Stimulated activated CD8-positive, alpha-beta memory T cell treated with anti-CD3 and anti-CD28 coated beads, Interleukin-15, amount 100 ng/mL, for 24 hours (primary cell): ENCODE data around the gene KIF3C.
"Not testable (repeated sequence)": the region's sequence is repeated elsewhere in the genome, so short reads cannot be mapped to it uniquely, and the experiment has no call there.

Source experiments
- DNase-seq: peaks from one replicate; pipeline ENCODE4 v3.0.0-alpha.2; 2020; ENCODE audit warnings: low read depth

KIF3C gene

DNA sequence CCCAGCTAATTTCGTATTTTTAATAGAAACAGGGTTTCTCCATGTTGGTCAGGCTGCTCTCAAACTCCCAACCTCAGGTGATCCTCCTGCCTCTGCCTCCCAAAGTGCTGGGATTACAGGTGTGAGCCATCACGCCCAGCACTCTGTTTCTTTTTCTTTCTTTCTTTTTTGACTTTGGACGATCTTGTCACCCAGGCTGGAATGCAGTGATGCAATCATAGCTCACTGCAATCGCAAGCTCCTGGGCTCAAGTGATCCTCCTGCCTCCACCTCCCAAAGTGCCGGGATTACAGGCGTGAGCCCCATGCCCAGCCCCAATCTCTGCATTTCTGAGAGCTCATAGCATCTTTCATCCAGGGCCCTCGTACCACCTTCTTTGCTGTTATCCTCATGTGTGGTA, 17.1 kb upstream of the KIF3C start:
- DNase-seq: not testable (repeated sequence)

DNA sequence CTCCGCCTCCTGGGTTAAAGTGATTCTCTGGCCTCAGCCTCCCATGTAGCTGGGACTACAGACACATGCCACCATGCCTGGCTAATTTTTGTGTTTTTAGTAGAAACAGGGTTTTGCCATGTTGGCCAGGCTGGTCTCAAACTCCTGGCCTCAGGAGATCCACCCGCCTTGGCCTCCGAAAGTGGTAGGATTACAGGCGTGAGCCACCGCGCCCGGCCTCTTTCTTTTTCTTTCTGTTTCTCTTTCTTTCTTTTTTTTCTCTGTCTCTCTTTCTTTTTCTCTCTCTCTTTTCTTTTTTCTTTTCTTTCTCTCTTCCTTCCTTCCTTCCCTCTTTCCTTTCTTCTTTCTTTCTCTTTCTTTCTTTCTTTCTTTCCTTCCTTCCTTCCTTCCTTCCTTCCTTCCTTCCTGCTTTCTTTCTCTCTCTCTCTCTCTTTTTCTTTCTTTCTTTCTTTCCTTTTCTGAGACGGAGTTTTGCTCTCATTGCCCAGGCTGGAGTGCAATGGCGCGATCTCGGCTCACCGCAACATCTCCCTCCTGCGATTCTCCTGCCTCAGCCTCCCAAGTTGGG, 16.6 kb upstream of the KIF3C start:
- DNase-seq: not testable (repeated sequence)

DNA sequence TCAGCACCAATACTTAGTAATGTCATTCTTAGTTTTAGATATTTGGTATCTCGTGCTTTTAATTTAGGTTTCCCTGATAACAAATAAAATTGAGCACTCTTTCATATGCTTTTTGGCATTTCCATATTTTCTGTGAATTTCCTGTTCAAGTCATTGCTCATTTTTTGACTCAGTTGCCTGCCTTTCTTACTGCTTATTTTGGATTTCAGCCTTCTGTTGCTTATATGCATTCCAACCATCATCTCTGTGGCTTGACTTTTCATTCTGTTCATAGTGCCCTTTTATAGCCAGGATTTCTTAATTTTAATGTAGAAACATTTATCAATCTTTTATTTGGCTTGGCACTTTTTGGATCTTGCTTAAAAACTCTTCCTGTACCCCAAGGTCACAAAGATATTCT, 14.5 kb upstream of the KIF3C start:
- no peak for DNase-seq

DNA sequence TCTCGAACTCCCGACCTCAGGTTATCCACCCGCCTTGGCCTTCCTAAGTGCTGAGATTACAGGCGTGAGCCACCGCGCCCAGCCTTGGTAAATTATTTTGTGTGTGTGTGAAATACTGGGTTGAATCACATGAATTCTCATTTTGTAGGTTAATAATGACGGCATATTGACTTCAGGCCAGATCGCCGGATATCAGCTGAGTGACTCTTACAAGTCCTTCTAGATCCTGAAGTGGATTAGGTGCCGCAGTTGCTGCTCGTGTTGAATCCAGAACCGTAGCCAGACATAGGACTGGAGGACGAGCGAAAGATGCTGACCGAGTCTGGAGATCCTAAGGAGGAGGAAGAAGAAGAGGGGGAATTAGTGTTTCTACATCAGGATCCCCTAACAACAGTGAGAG, 12.2 kb upstream of the KIF3C start:
- no peak for DNase-seq

DNA sequence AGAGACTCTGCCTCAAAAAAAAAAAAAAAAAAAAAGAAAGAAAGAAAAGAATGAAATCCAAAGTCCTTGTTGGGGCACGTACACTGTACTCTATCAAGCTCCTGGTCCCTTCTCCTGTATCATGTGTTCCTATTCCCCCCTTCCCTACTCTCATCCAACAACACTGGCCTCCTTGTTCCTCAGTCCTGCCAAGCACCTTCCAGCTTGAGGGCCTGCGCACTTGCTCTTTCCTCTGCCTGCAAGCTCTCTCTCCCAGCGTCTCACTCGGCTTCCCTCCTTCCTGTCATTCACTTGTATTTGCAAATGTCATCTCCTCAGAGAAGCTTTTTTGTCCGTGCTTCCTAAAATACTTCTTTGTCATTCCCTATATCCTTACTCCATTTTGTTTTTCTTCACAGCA, 10.8 kb upstream of the KIF3C start:
- DNase-seq: no peak

DNA sequence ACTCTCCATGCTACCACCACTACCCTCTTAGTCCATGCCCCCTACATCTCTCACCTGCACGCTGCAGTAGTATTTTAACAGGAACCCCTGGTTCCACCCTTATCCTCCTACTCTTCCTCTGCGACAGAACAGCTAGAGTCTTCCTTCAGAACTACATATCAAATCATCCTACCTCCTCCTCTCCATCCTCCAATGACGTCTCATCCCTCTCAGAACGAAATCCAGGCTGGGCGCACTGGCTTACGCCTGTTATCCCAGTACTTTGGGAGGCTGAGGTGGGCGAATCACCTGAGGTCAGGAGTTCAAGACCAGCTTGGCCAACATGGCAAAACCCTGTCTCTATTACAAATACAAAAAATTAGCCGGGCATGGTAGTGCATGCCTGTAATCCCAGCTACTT, 10.3 kb upstream of the KIF3C start:
- no peak for DNase-seq

DNA sequence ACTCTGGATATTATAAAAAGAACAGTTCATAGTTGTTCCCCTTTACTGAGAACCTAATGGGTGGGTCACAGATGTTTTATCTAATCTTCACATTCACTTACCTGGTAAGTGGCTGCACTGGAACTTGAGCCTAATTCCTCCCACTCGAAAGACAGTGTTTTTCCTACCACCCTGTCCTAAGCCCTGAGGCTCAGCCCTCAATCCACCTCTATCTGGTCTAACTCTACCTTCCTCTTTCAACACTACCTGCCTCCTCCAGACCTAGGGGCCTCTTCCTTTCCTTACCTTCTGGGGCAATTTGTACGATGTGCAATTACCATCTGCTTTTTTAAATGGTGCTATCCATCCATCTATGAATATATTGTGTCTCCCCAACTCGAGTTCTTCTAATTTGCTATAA, 9.7 kb upstream of the KIF3C start:
- no peak for DNase-seq

DNA sequence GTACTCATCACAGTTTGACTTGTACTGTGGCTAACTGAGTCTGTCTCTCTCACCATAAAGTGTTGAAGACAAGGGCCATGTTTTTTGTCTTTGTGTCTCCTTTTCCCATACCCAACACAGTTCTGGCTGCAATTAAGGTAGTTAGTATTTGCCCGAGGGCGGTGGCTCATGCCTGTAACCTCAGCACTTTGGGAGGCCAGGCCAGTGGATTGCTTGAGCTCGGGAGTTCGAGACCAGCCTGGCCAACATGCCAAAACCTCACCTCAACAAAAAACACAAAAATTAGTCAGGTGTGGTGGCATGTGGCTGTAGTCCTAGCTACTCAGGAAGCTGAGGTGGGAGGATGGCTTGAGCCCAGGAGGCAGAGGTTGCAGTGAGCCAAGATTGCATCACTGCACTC, 6.9 kb upstream of the KIF3C start:
- DNase-seq: no peak

DNA sequence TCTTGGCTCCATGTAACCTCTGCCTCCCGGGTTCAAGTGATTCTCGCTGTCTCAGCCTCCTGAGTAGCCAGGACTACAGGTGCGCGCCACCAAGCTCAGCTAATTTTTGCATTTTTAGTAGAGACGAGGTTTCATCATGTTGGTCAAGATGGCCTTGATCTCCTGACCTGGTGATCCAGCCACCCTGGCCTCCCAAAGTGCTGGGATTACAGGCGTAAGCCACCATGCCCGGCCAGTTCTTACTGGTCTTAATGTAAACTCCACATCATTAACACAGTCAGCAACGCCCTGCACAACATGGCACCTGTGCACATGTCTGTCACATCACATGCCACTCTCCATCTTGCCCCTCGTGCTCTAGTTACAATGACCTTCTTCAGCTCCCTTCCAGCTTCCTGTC, 5.8 kb upstream of the KIF3C start:
- DNase-seq: no peak

DNA sequence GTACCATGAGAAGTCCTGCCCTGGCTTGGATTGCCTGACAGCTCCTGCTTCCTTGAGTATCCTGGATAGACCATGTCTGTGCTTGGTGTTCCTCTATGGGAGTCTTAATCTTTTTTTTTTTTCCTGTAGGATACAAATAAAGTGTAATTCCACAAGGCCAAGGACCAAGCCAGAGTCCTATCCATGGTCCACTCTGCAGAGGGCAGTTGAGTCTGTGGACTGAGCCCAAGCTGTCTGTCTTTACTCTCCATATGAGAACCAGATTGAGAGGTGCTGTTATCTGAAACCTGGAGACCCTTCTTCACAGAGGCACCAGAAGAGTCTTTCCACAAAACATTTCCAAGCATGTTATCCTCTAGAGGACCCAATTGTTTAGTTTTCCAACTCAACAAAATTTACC, 1.4 kb upstream of the KIF3C start:
- no peak for DNase-seq

DNA sequence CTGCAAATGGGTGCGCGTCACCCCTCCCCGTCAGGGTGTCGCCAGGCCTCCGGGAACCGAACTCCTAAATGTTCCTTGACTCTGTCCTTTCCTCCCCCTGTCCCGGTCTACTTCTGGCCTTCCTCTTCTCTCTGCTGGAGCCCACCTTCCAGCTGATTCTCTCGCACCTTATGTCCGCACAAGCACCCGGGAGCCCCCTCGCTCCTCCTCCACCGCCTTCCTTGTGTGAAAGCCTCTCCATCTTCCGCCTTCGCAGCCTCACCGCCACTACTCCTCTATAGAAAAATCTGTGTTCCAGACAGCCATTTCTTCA, 627 bp upstream of the KIF3C start:
- DNase-seq: no peak

DNA sequence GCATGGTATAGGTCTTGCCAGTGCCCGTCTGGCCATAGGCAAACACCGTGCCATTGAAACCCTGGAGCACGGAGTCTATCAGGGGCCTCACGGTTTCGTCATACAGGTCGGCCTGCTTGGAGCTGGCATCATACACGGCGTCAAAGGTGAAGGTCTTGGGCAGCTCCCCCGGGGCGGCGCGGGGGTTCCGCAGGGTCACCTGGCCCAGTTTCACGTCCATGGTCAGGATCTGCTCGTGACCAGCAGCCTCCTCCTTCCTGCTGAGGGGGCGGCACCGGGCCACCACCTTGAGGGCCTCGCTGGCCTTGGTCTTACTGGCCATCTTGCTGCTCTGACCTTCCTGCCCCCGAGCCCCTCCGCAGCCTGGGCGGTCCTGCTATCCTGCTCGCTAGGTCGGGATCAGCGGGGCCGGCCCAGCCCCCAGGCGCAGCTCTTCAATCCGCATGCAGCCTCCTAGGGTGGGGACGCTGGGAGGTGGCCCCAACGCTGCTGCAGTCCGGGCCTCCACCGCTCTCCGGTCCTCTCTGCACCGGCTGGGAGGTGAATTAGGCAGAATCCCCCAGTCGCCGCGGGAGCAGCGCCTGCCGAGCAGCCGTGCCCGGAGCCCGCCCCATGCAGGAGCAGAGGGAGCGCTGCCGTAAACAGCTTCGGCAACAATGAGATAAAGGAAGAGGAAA, 563 bp downstream of the KIF3C start:
- DNase-seq: no peak

DNA sequence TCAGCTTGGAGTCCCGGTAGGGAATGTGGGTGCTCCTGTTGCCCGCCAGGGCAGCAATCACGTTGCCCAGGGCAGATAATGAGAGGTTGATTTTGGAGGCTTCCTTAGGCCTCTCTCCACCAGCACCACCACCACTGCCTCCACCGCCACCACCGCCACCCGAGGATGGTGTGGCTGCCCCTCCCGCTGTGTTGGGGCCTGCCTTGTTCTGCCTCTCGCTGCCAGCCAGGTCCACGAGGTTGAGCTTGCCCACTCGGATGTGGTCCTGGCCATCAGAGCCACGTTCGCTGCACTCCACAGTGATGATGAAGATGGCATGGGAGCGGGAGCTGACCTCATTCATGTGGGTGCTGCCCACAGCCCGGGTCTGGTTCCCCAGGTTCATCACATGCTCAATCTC, 1.3 kb downstream of the KIF3C start:
- DNase-seq: no peak

DNA sequence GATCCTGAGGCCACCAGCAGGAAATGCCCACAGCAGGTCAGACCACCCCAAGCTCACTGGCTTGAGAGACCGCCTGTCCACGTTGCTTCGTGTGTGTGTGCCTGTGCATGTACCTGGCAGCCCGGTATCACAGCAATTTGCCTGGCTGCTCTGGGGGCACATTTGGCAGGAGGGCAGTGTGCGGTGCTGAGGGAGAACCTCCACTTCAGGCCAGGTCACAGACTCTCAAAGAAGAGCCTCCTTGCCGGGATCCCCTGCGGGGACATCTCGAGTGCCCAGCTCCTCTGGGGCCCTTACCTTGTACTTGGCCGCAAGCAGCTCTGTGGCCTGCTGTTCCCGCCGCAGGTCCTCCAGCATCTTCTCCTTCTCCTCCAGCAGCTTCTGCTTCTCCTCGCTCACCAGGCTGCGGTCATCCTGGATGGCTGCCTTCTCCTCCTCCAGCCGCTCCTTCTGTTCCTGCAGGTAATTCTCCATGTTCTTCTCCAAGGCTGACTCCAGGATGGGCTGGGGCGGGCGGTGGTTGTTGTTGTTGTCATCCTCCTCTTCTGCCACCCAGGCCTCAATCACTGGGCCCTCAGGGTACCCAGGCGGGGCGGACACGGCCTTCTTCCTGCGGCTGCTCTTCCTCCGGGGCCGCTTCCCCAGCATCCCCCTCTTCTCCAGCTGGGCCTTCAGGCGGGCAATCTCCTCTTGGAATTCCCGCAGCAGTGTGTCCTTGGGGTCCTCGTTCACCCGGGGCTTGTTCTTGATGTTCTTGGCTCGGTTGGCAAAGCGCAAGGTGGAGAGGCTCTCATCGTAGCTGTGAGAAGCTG, 2.0 kb downstream of the KIF3C start:
- DNase-seq: no peak

DNA sequence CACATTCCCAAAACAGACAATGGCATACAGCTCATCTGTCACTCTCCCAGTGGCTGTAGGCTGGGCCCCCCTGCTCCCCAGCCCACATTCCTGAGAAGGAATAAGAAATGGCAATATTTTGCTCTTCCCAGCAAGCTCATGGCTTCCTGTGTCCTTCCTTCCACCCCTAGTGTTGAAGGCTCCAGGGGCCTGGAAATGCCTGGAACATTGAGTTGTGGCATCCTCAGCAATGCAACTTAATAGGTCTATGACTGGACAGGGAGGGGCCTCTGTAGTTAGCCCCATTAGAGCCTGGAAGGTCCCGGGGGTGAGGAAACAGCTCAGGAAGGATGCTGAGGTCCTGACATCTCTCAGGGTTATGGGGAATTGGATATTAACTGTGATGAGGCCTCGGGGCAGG, 3.3 kb downstream of the KIF3C start:
- DNase-seq: no peak

DNA sequence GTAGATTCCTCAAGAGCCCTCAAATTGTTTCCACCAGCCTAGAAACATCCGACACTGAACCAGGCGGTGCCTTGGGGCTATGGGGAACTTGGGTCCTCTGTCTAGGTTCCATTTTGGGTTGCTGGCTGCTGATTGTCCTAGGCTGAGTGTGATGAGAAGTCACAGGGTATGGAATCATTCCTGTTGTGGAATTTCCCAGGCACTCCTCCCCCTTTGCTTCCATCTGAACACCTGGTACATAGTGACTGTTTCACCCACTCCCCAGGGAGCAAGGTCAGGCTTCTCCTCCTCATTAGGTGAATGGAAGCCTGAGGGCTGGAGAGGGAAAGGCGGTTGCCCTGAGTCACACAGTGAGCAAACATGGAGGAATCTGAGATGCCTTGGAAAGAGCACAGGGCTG, 4.5 kb downstream of the KIF3C start:
- no peak for DNase-seq

DNA sequence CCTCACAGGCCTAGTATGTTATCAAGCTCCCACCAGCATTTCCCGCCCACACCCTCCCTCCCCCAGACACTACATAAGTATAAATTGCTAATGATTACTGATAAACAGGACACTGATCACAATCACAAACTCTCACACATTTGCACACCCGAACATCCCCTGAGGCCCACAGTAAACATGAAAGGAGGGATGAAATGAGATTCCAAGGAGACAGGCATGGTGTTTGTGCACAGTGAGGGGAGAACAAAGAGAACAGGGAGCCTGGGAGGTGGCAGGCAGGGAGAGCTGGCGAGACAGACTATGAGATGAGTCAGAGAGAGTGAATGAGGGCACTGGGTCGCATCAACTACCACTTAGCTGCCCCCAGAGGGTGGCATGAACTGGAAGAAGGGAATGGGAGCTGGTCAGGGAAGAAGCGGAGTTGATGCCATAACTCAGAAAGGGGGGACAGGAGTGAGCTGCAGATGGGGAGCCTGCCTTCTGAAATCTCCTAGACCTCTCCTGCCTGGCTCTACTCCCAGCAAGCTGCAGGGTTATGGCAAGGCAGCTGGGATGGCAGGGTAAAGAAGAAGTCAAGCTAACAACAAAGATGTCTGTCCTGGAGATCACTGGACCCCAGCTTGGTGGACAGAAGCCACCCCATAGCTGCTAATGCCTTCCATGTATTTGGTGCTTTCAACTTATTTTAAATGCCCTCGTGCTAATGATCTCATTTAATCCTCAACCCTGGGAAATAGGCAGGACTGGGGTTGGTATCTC, 5.1 kb downstream of the KIF3C start:
- DNase-seq: no peak

DNA sequence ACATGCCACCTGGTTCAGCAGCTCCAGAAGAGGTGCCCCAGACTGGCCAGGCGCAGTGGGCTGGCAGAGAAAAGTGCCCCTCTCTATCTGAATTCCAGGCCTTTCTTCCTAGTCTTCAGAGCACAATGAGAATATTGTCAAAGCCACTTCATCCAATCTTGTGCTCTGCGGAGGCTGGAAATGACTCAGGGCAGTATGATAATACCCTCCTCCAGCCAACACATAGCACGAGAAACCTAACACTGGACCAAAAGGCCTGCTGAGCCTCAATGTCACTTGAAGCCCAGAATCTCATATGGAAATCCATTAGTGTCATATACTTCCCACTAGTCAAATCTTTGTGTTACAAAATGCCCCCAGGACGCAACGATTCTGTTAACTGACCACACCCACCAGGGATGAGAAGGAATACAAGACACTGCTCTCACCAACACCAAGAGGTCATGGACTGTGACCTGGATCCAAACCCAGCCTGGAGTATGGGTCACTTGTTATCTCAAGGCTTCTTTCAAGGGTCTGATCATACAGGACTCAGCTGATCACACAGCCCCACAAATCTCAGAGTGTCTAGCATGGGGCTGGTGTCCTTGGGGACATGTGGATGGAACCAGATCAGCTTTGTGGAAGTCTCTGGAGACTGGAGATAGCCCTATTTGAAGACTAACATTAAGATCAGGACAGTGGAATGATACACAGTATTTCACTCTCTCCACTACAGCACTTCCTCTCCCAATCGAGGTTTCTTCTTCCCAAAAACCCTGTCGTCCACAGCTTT, 10.1 kb downstream of the KIF3C start:
- DNase-seq: no peak

DNA sequence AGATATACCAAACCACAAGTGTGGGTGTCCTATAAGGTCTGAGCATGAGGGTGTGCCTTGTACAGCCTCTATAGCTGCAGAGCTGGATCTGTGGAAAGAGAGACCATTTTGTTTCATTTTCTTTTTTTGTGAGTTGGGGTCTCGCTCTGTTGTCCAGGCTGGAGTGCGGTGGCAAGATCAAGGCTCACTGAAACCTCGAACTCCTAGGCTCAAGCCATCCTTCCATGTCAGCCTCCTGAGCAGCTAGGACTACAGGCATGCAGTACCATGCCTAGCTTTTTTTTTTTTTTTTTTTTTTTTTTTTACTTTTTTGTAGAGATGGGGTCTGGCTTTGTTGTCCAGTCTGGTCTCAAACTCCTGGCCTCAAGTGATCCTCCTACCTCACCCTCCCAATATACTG, 10.7 kb downstream of the KIF3C start:
- DNase-seq: no peak

DNA sequence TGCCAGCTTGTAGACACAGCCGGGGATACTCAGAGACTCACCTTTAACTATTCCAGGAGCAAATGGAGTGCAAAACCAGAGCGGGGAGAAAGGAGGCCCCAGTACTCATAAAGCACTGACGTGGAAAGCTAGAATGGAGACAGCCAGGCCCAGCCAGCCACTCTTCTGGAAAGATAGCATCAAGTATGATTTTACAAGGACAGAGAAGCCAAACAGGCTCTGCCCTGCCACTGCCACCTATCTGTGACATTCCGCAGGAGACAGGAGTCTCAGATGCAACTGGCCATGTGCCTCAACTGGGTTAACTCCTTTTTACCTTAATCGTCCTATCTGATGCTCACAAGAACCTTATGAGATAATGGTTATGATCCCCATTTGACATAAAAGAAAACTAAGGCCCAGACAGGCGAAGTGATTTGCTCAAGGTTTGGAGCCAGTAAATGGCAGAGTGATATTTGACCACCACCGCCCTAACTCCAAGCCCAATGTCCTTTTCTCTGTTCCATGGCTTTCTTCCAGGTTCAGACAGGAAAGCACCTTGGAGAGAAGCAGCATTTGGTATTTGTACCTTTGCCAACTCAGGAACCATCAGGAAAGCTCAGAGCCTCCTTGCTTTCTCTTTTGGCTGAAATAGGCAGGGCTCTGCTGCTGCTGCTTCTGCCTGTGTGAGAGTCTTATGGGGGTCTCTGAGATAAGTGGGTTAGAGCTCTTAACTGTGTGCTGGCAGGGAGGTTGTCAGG, 15.6 kb downstream of the KIF3C start:
- no peak for DNase-seq

DNA sequence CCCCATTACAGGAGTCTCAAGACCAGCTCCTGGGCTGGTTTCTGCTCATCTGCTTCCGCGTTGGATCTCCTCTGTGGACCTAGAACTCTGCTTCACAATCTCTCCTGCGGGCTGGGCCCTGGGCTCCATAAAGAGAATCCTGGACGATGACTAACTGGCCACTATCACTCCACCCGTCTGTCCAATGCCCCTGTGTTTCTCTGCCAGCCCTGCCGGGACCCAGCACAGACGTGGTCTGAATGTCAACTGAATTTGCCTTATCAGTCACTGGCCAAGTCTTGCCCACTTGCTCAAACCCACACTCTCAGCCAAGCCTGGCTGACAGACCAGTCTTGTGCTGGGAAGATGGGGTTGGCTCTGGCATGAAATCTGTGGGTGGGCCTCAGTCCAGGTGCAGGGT, 17.4 kb downstream of the KIF3C start:
- no peak for DNase-seq

DNA sequence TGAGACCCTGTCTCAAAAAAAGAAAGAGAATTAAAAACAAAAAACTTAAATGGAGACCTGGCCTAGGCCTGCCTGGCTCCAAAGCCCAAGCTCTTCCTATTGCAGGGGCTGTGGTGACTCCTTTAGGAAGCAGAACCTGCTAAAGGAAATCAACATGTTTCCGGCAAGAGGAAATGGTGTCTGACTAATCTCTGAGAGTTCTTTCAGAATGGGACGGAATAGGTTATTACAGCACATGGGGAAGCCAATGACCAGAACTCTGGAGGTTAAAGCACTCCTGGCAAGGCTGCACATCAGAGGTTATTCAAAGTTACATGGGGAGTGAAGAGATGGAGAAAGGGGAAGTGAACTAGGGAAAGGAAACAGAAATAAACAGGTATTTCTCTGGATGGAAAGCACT, 21.4 kb downstream of the KIF3C start:
- no peak for DNase-seq
